ENCODE measurements around the gene MYO5B.
"Not testable (repeated sequence)": the region's sequence is repeated elsewhere in the genome, so short reads cannot be mapped to it uniquely, and the experiment has no call there.

Gene MYO5B

DNA sequence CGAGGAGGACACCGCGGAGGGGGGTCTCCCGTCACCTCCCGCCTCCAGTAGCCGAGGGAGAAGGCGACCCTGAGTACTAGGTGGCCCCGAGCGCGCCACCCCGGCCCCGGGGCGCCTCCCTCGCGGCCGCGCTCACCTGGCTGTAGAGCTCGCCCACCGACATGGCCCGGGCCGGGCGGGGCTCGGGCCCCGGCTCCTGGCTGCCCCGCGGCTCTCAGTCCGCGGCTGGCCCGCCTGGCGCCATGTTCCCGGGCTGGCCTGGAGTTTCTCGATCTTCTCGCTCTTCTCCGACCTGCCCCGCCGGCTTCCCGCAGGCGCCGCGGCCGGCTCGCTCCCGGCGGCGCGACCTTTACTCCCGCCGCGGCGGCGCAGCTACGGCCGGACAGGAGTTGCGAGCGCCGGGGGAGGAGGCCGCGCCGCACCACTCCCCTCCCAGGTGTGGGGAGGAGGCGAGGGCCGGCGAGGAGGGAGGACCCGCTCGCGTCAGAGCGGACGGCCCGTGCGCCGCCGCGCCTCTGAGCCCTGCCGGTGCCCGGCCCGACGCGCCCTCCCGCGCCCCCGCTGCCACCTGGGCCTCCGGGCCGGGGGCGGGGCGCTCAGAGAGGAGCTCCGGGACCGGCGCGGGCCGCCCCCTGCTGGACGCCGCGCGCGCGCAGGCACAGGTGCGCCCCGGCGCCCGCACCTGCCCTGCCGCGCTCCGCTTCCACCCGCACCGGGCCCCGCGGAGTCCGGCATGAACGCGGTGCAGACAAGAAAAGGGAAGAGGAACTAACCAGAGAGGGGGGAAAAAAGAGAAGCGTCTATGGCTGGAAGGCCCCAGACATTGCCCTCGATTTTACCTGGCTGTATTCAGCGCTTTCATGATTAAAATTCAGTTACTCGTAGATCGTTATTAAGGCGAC is at the start of gene MYO5B:
Gene MYO5B, minus strand, starts transcription at position 517 of the 902 bp plus-strand sequence. Its CDS starts 354 bp downstream, at position 163.
- no peak for DNase-seq (ENCODE audit: low read depth)

DNA sequence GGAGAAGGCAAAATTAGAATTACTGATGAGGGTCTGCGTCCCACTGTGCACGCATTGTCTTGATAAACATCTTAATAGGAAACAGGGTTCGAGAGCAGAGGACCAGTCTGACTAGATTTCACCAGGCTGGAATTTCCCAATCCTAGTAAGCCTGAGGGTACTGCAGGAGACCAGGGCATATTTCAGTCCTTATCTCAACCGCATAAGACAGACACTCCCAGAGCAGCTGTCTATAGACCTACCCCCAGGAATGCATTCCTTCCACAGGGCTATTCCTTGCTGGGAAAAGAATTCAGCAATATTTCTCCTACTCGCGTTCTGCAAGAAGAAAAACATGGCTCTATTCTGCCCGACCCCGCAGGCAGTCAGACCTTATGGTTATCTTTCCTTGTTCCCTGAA is 46.8 kb upstream of the MYO5B start:
- not testable (repeated sequence) for DNase-seq (ENCODE audit: low read depth)

DNA sequence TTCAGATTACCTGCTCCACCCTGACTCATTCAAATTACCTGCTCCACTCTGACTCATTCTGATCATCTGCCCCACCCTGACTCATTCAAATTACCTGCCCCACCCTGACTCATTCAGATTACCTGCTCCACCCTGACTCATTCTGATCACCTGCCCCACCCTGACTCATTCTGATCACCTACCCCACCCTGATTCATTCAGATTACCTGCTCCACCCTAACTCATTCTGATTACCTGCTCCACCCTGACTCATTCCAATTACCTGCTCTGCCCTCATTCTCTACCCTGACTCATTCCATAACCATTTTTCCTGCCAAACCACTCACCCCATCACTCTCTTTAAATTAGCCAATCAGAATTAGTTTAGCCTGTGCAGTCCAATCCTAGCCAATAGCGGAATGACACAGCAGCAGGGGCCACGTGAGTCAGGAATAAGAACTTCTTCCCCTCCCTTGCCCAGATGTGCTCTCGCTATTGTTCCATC is 45.2 kb upstream of the MYO5B start:
- DNase-seq (ENCODE audit: low read depth): no peak

DNA sequence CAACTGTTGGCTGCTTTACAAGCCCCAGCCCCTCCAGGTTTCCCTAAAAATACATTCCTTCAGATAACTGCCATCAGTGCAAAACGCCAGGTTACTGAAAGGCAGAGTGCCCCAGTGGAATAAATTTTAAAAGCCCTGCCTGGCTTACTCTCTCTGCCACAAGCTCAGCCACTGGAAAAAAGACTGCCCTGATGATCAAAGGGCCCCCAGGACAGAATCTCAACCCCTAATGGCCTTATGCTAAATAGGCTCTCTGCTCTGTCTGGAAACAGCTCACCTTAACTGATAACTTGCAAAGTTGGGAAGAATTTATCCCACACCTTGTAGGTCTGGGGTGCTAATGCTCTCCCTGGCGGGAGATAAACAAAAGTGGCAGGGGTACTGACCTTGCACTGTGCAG is 37.5 kb upstream of the MYO5B start:
- no peak for DNase-seq (ENCODE audit: low read depth)

DNA sequence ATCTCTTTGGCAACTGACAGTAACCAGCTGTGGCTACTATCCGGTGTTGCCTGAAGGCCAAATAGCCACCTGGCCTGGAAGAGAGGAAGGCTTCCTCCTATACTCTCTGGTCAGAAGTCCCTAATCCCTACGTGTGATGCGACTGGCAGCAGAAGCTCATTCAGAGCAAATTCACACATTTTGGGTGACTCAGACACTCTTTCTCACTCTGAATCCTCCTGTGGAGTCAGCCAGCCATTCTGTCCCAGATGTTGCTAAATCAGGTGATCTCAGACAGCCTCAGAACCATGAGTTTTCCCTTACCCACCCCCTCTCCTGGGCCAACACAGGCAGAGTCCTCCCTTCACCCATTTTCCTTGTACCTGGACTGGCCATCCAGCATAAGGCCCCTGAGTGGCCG is 36.7 kb upstream of the MYO5B start:
- DNase-seq (ENCODE audit: low read depth): no peak

DNA sequence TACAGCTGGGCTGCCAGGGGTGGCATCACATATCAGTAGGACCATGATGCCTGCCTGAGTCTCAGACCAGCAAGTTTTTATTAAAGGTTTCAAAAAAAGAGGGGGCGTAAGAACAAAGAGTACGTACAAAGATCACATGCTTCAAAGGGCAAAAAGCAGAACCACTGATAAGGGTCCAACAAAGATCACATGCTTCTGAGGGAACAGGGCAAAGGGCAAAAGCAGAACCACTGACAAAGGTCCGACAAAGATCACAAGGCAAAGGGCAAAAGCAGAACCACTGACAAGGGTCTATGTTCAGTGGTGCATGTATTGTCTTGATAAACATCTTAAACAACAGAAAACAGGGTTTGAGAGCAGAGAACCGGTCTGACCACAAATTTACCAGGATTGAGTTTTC is 25.3 kb upstream of the MYO5B start:
- DNase-seq (ENCODE audit: low read depth): not testable (repeated sequence)

DNA sequence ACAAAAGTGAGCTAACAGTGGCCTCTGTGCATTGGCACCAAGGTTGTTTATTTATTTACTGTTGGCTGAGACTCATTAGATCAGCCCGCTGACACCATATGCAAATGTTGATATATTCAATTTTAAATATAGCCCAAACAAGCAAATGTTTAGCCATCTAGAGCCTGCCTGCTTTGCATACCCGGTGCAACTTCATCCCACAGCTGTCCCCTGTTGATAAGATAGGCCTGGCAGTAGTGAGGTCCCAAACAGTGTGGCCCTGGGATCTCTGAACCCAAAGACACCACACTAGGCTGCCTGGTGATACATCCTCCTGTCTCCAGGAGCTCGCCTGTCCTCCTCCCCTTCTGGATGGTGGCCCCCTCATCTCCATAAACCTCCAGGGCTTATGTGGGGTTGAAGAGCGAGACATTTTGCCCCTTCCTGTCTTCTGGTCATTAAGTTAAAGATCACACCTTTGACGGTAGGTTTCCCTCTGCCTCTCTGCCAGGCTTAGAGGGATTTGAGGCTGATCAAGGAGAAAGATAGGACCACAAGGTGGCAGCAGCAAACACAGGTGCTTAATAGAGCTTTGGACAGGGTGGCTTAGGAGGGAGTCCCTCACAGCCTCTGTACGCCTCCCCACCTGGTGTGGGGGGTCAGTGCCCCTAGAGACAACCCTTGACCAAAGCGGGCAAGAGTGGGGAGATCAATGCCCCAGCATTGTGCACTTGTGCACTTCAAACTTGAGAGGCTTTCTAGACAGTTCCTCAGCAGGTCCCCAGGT is 23.7 kb upstream of the MYO5B start:
- DNase-seq (ENCODE audit: low read depth): peak; percentile 3

DNA sequence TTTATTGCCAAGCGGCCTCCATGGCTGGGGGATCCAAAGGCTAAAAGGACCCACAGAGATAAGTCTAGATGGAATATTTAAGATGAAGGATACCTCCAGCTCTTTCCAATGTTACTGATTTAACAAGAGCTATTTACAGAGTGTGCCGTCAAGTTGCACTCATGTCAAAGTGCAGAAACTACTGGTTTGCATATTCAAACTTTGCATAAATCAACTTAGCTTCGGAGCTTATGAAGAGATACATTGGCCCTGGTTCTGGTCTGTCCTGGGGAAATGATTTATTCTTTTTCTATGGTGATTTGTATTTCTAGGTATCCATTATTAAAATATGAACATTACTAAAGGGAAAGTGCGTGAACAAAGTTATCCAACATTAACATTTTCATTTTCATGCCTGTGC is 14.4 kb upstream of the MYO5B start:
- DNase-seq (ENCODE audit: low read depth): no peak

DNA sequence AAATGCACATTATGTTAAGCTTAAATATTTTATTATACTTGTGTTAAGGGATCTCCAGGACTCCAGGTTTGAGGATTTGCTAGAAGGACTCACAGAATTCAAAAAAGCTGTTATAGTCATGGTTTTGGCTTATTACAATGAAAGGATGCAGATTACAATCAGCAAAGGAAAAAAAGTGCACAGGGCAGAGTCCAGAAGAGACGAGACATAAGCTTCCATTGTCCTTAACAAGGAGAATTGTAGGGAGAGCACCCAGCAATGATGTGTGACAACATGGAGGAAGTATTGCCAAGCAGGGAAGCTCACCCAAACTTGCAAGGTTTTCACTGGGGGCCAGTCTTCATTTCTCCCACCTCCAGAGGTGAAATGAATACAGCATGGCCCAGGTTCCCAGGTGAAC is 12.8 kb upstream of the MYO5B start:
- no peak for DNase-seq (ENCODE audit: low read depth)

DNA sequence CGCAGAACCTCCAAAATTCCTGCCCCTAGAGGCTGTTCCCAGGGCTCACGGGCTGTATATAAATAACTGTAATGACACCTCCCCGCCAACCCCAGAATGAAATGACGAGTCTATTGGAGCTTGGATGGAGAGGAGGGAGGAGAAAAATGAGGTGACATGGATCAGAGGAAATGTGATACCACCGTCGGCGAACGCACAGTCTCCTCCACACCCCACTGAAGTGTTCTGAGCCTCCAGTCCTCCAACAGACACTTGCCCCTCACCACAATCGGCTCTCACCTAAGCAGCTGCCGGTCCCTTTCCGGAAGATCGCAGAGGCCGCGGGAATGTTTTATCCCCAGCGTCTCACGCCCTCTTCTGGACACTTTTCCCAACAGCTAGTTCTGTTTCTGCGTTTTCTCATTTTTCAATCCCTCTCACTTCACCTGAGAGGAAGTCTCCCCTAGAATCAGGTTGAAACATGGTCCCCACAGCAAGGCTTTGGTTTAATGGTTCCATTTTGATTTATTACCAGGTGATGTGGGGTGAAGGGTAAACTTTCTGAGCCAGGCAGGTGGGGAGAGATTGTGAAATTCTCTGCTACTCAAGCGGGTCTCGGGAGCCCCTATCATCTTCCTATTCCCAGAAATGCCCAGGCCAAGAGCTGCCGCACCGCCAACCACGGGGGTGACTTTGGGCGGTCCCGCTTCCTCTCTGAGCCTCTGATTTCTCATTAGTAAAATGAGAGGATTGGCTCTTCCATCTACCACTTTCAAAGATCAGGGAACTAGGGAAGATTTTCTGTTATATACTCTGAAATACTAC is 9.1 kb upstream of the MYO5B start:
- no peak for DNase-seq (ENCODE audit: low read depth)

DNA sequence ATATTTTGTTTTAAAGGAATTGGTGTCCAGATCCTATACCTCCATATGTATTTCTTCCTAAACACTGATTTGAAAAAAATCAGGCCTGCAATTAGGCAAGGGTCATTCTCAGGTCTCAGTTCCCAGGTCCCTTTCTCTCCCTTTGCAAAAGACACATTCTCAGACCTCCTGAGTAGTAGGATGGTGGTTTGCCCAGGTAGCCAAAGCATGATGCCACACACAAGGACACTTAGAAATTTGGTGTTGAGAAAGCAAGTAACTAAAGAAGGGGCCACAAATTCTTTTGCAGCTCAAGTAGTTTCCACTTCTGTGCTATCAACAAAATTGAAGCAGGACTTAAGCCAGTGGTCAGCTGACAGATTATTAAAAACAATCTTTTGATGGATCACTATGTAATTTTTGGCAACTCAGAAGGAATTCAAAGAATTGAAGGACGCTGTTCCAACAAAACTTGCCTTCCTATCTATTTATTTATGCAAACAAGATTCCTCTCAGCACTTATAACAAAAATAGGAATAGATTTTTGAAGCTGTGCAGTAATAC is 6.6 kb upstream of the MYO5B start:
- DNase-seq (ENCODE audit: low read depth): no peak

DNA sequence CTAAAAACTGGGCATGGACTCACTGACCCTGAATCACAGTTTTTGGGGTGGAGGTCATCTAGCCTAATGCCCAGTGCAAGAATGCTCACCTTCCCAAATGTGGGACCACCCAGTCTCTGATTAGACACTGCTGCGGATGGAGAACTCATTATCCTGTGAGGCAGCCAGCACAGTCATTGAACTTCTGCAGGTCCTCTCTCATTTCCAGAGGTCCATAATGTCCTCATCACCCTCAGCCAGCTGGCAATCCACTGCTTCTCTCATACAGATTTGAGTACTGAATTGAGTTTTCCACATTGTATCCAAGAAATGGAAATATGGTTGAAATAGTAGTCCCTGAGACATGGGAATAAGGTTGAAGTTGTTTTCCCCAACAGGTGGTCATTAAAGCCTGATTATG is 5.0 kb upstream of the MYO5B start:
- DNase-seq (ENCODE audit: low read depth): no peak

DNA sequence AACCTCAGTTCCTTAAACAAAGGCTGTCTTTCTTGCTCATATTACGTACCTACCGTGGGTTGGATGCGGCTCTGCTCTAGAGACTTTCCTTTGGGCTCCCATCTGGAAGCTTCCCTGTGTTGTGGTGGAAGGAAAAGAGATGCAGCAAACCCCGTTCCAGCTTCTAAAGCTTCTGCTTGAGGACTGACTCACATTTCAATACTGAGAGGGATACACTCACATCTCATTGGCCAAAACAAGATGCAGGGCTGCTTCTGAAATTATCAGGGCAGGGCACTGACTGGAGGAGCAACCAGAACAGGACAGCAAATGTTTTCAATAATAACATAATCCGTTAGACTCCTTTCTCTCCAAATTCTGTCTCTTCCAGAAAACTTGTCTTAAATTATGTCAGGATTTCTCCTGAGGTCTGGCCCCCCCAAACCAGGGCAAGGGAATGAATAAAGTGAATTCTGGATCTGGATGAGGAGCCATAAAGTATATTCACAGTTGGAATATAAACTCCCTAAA is 4.5 kb upstream of the MYO5B start:
- DNase-seq (ENCODE audit: low read depth): no peak

DNA sequence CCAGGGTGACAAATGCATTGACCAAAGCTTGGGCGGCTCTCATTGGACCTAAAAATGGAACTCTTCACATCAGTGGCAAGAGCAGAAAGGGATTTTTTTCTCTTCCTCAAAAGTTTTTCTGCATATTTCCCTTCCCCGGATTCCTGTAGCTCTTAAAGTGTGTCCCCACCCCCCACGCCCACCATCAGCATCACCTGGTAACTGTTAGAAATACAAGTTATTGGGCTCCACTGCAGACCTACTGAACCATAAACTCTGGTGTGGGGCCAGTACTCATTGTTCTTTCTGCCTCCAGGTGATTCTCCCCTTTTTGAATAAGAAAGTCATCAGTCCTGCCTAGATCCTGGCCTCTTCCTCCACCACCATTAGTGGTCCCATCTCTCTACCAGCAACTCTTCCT is 1.3 kb upstream of the MYO5B start:
- DNase-seq (ENCODE audit: low read depth): no peak

DNA sequence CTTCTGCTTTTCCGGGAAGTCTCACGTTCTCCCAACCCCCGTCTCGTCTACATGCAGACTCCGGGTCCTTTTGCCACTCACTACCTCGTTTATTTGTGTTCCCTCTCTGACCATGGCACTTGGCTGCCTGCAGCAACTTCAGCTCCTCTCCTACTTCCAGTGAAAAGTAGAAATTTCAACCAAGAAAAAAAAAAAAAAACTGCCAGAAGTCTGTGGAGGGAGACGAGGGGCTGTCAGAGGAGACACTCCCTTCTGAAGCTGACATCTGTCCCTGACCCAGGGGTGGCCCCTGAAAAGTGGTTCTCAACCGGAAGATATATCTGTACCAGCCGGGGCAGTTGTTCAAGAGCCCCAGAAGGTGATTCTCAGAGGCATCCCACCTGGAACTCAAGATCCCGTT is 742 bp upstream of the MYO5B start:
- DNase-seq (ENCODE audit: low read depth): no peak

DNA sequence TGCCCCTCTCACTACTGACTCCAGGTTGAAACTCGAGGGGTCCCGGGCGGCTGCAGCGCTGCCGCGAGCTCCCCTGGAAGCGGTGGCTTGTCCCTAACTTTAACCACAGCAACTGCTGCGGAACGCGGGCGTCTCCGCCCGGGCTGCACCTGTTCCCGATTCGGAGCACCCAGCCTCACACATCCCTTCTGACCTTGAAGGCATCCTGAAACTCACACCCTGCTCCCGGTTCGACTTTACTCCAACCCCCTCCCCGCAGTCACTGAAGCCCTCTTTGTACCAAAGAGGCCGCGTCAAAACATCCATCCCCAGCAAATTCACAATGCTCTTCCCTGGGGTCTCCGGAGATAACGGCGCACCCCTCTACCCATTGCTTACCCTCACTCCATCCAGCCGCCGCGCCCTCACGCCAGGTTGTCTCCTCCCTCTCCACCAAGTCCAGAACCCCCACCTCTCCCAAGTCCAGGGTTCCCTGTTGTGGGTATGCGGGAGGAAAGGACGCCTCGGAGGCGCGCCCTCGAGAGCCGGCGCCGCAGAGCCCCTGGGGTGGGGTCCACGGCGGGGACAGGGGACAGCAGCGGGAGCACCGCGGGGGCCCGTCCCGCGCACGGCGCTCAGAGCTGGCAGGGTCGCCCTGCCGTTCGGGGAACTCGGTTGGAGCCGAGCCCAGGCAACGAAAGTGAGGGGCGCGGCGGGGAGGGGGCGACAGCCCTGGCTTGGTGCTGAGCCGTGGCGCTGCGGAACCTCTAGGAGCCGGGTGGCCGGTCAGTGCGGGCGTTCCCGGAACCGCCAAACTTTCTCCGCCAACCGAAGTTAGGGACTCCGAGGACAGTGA is 934 bp downstream of the MYO5B start:
- no peak for DNase-seq (ENCODE audit: low read depth)

DNA sequence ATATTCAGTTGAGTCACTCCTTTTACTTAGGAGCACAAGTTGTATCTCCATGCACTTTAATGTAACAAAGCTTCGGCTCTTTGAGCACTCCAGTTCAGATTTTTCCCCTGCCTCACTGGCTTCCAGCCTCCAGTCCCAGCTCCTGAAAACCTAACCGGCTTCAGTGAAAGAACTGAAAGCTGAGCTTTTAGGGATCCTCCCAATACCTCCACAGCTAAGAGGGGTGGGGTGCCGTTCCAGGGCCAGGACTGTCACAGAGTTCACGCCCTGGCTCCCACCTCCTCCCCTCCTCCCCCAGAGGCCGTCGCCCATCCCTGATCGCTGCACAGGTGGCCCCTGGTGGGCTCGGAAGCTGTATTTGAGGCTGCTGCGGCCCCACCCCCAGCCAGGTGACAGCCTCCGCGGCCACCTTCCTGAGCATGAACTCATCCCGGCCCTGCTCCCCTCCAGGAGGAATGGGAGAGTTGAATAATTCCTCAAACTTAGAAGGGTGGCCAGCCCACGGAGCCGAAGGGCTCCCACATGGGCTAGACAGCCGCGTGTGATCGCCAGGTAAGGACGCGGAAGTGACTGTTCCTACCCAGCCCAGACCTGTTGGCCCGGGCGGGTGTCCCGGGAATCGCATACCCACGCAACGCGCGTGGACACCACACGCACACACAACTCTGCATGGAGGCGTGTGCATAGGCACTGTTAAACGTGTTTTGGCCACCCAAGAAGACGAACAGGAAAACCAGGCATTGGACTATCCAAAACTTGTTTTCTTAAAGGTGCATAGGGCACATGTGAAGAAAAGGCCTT is 1.8 kb downstream of the MYO5B start:
- DNase-seq (ENCODE audit: low read depth): no peak

DNA sequence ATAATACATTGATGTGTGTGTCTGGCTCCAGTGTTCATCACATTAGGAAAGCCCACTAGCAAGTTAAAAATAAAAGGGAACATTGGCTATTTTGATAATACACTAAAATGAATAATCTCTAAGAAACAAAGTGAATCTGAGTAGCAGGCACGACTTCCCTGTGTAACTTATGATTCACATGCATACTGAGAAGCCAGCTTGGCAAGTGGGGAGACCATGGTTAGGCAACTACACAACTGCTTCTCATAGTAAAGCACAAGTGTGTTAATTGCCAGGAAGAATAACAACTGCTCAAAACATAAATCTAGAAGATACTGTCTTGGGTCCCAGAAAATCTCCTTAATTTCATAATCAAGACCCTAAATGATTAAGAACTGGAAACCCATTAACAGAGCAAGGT is 4.0 kb downstream of the MYO5B start:
- DNase-seq (ENCODE audit: low read depth): no peak

DNA sequence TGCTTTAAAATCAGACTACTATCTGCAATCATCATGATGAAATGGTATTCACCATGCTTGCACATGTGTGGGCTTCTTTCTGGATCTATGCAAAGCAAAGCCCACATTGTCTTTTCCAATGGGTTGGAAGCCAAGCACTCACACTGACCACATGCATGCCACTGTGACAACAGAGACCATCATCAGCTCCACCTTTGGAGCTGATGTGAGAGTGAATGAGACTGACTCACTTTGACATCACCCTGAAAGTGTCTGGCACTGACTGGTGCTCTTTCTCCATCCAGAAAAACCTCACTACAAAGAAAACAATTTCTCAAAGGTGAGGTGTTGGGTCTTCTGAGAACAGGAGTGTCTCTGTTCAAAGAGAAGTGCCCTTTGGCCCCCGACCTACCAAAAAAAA is 4.7 kb downstream of the MYO5B start:
- DNase-seq (ENCODE audit: low read depth): no peak

DNA sequence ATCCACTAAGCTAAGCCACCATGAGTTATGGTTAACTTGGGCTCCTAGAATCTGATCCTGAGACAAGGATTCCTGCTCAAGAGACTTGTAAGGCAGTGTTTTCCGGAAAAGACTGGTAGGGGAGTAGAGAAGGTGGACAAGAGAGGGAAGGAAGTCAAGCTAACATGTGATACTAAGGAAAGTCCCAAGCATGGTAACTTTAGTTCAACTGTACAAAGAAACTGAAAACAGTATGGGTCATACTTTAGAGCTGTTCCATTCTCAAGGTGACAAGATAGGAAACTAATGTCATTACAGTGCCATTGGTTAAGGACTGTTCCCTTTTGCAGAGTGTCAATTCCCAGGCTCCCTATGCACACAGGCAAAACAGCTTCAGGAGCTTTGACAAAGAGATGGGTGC is 5.8 kb downstream of the MYO5B start:
- DNase-seq (ENCODE audit: low read depth): no peak
